ENCODE results near the gene GALC. TPM values are rescaled to one million over a fixed set of nuclear protein-coding genes. Genes with fewer than 3 reads are reported as not detected.

Gene GALC
- polyA plus RNA-seq, 1 donor (not counting 4 experiments of a cell fraction or from before 2014, with no cell fraction given), result 7.9 TPM

DNA sequence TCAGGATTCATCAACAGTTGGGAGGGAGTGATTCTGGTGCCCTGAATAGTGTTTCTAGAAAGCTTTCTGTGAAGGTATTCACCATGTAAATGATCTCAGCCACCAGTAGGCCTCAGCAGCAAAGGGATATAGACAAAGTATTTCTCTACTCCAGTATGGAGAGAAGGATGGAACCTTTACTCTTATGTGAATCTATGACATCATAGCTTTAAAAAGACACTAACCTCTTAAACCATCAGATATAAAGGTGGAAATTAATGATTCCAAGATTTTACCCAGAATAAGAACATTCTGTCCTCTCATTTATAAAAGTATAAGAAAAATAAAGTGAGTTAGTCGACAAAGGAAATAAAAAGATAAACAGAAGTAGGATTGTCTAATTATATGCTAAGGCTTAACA, 16.5 kb upstream of the GALC start:
- Histone ChIP-seq H3K27me3 (ENCODE audit: control insufficient read depth, extremely low read depth, insufficient read depth, low read length) (no peaks in the 10 kb centered on the region), H3K4me2 (ENCODE audit: control insufficient read depth, extremely low read depth, insufficient read depth, low read depth, low read length) (no peak overlapping the region), H3K79me2 (ENCODE audit: control insufficient read depth, insufficient read depth, low read length) (no peaks in the 10 kb centered on the region), H3K4me1 (ENCODE audit: control insufficient read depth, extremely low read depth, insufficient read depth, low read length) (no peaks in the 10 kb centered on the region), H3K36me3 (ENCODE audit: control insufficient read depth in 2 of 2, extremely low read depth in 1 of 2, insufficient read depth in 2 of 2, low read length in 2 of 2) (no peaks in the 10 kb centered on the region), H3K27ac (ENCODE audit: control insufficient read depth, insufficient read depth, low read length) (no peak overlapping the region), H4K20me1 (ENCODE audit: control insufficient read depth, extremely low read depth, insufficient read depth, low read length) (no peaks in the 10 kb centered on the region), H3K9ac (ENCODE audit: control insufficient read depth, extremely low read depth, insufficient read depth, low read length) (no peak overlapping the region), H3K9me3 (ENCODE audit: control insufficient read depth, low read depth, low read length) (no peaks in the 10 kb centered on the region), H3K4me3 (ENCODE audit: control insufficient read depth in 2 of 3, extremely low read depth in 1 of 3, insufficient read depth in 2 of 3, low read depth in 1 of 3, low read length in 3 of 3) (no peak overlapping the region), H3K9me1 (ENCODE audit: control insufficient read depth, extremely low read depth, insufficient read depth, low read length) (no peaks in the 10 kb centered on the region), H2AFZ (ENCODE audit: control insufficient read depth, low read length) (no peak overlapping the region)
- no peak for TF ChIP-seq EZH2 (IDR thresholded peaks at IDR 0.05; ENCODE audit: low read length)
- TF ChIP-seq, protein P1, sequence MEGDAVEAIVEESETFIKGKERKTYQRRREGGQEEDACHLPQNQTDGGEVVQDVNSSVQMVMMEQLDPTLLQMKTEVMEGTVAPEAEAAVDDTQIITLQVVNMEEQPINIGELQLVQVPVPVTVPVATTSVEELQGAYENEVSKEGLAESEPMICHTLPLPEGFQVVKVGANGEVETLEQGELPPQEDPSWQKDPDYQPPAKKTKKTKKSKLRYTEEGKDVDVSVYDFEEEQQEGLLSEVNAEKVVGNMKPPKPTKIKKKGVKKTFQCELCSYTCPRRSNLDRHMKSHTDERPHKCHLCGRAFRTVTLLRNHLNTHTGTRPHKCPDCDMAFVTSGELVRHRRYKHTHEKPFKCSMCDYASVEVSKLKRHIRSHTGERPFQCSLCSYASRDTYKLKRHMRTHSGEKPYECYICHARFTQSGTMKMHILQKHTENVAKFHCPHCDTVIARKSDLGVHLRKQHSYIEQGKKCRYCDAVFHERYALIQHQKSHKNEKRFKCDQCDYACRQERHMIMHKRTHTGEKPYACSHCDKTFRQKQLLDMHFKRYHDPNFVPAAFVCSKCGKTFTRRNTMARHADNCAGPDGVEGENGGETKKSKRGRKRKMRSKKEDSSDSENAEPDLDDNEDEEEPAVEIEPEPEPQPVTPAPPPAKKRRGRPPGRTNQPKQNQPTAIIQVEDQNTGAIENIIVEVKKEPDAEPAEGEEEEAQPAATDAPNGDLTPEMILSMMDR (optimal IDR thresholded peaks at IDR 0.05 in 1 of 3, IDR thresholded peaks at IDR 0.05 in 1 of 3, conservative IDR thresholded peaks at IDR 0.05 in 1 of 3; ENCODE audit: extremely low read depth in 1 of 3, insufficient read depth in 2 of 3, low read length in 3 of 3), result no peak
- DNase-seq (ENCODE audit: low read depth, low spot score) (no peak), FAIRE-seq (no peak)
- dilution Hi-C loops (cut with MboI; ENCODE audit: extremely low pct_ligation_motif_present, low sequenced_read_pairs), result no loop called here

DNA sequence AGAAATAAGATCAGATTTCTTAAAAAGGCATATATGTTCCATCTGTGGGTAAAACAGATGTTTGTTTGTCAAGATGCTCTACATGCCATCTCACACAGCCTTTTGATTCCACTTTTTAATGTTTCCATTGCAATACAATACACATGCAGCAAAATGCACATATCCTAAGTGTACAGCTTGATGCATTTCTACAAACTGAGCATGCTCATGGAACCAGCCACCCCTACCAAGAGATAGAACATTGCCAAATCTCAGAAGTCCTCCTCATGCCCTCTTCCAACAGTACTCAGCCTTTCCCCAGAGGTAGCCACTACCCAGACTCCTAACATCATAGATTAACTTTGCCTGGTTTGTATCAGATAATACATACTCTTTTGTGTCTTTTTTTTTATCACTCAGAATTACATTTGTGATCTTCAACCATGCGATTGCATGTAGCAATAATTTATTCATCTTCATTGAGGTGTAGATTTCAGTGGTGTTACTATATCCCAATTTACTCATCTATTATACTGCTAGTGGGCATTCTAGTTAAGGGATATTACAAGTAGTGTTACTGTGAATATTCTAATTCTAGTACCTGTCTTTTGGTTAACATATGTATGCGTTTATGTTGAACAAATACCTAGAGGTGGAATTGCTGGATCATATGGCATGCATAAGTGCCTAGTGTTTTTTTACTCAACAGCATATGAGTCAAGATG, 15.2 kb upstream of the GALC start:
- FAIRE-seq, result no peak
- no peaks in the 10 kb centered on the region for H3K9me3 ChIP-seq (ENCODE audit: control insufficient read depth, low read depth, low read length)
- DNase-seq (ENCODE audit: low read depth, low spot score), result no peak
- H3K4me3 ChIP-seq (ENCODE audit: control insufficient read depth in 2 of 3, extremely low read depth in 1 of 3, insufficient read depth in 2 of 3, low read depth in 1 of 3, low read length in 3 of 3), result no peak overlapping the region
- H3K27ac ChIP-seq (ENCODE audit: control insufficient read depth, insufficient read depth, low read length), result no peak overlapping the region
- H4K20me1 ChIP-seq (ENCODE audit: control insufficient read depth, extremely low read depth, insufficient read depth, low read length), result no peaks in the 10 kb centered on the region
- no peak overlapping the region for H3K9ac ChIP-seq (ENCODE audit: control insufficient read depth, extremely low read depth, insufficient read depth, low read length)
- no peak for TF ChIP-seq EZH2 (IDR thresholded peaks at IDR 0.05; ENCODE audit: low read length)
- TF ChIP-seq, protein P1 (optimal IDR thresholded peaks at IDR 0.05 in 1 of 3, IDR thresholded peaks at IDR 0.05 in 1 of 3, conservative IDR thresholded peaks at IDR 0.05 in 1 of 3; ENCODE audit: extremely low read depth in 1 of 3, insufficient read depth in 2 of 3, low read length in 3 of 3), result no peak
- H3K4me1 ChIP-seq (ENCODE audit: control insufficient read depth, extremely low read depth, insufficient read depth, low read length), result no peaks in the 10 kb centered on the region
- H3K79me2 ChIP-seq (ENCODE audit: control insufficient read depth, insufficient read depth, low read length), result no peaks in the 10 kb centered on the region
- dilution Hi-C loops (cut with MboI; ENCODE audit: extremely low pct_ligation_motif_present, low sequenced_read_pairs), result no loop called here
- H3K27me3 ChIP-seq (ENCODE audit: control insufficient read depth, extremely low read depth, insufficient read depth, low read length), result no peaks in the 10 kb centered on the region
- H3K4me2 ChIP-seq (ENCODE audit: control insufficient read depth, extremely low read depth, insufficient read depth, low read depth, low read length), result no peak overlapping the region
- H2AFZ ChIP-seq (ENCODE audit: control insufficient read depth, low read length), result no peak overlapping the region
- H3K9me1 ChIP-seq (ENCODE audit: control insufficient read depth, extremely low read depth, insufficient read depth, low read length), result no peaks in the 10 kb centered on the region
- no peaks in the 10 kb centered on the region for H3K36me3 ChIP-seq (ENCODE audit: control insufficient read depth in 2 of 2, extremely low read depth in 1 of 2, insufficient read depth in 2 of 2, low read length in 2 of 2)
